OCI-LY7 (cell line): ENCODE results near the gene MLLT10.

ENCODE experiments used
- EZH2phosphoT487 ChIP-seq: fragments of 200-600 bp; sonication (generic); IDR thresholded peaks from 2 replicates; pipeline ENCODE4 v1.6.1; 2018; ENCODE audit warnings: low read depth, borderline replicate concordance, mild to moderate bottlenecking, mixed run types, antibody characterized with exemption, low read length, moderate library complexity, mixed read lengths
- TF ChIP-seq, protein P1 (sequence below): fragments of 200-600 bp; sonication (generic); conservative IDR thresholded peaks from 2 replicates; pipeline ENCODE4 v1.5.1; 2014; ENCODE audit warnings: mild to moderate bottlenecking, antibody characterized with exemption, low read length, moderate library complexity, mixed read lengths

DNA sequence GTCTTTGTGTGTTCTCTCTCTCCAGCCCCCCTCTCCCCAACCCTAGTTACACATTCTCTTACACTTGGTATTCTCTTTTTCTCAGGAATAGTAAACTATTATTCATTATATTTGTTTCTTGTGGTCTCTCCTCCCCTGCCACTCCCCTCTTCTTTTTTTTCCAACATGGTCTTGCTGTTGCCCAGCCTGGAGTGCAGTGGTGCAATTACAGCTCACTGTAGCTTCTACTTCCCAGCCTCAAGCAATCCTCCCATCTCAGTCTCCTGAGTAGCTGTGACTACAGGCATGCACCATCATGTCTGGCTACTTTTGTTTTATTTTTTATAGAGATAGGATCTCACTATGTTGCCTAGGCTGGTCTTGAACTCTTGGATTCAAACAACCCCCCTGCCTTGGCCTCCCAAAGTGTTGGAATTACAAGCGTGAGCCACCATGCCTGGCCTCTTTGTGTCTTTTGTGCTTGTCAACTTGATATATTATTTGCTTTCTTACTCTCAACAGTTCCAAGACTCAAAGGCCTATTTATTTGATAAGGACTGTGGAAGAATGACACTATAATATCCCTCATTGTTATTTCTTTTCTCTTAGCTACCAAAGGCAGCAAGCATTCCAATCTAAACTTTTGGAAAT, 66.9 kb downstream of the MLLT10 start:
- TF ChIP-seq, protein P1, sequence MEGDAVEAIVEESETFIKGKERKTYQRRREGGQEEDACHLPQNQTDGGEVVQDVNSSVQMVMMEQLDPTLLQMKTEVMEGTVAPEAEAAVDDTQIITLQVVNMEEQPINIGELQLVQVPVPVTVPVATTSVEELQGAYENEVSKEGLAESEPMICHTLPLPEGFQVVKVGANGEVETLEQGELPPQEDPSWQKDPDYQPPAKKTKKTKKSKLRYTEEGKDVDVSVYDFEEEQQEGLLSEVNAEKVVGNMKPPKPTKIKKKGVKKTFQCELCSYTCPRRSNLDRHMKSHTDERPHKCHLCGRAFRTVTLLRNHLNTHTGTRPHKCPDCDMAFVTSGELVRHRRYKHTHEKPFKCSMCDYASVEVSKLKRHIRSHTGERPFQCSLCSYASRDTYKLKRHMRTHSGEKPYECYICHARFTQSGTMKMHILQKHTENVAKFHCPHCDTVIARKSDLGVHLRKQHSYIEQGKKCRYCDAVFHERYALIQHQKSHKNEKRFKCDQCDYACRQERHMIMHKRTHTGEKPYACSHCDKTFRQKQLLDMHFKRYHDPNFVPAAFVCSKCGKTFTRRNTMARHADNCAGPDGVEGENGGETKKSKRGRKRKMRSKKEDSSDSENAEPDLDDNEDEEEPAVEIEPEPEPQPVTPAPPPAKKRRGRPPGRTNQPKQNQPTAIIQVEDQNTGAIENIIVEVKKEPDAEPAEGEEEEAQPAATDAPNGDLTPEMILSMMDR: no peak
- no peak for TF ChIP-seq EZH2phosphoT487
